Stimulated activated effector memory CD8-positive, alpha-beta T cell treated with anti-CD3 and anti-CD28 coated beads, Interleukin-12 subunit alpha, Interleukin-12 subunit beta, amount 100 ng/mL, for 72 hours (primary cell): ENCODE measurements around the gene TUNAR.
"Not testable (repeated sequence)": the region's sequence is repeated elsewhere in the genome, so short reads cannot be mapped to it uniquely, and the experiment has no call there.

Experiments used
- ATAC-seq: fragments of 150-1000 bp; cut with Tn5 transposase; 2 replicates; pipeline ENCODE4 v1.10.0; 2021
- DNase-seq, 2 donors: peaks; one replicate each; pipeline ENCODE4 v3.0.0; 2021 to 2022; ENCODE audit warnings: low spot score in 2 of 2
- H3K27ac Mint-ChIP-seq: one replicate; pipeline ENCODE4 v1.8.0; 2022; ENCODE audit warnings: mild to moderate bottlenecking, mixed read lengths
- H3K36me3 Mint-ChIP-seq: one replicate; pipeline ENCODE4 v1.8.0; 2022; ENCODE audit warnings: mild to moderate bottlenecking, mixed read lengths
- H3K4me1 Mint-ChIP-seq: one replicate; pipeline ENCODE4 v1.8.0; 2022; ENCODE audit warnings: mixed read lengths
- H3K4me3 Mint-ChIP-seq: one replicate; pipeline ENCODE4 v1.8.0; 2022; ENCODE audit warnings: mild to moderate bottlenecking, mixed read lengths
- H3K9me3 Mint-ChIP-seq: one replicate; pipeline ENCODE4 v1.8.0; 2022; ENCODE audit warnings: mixed read lengths

Gene TUNAR

DNA sequence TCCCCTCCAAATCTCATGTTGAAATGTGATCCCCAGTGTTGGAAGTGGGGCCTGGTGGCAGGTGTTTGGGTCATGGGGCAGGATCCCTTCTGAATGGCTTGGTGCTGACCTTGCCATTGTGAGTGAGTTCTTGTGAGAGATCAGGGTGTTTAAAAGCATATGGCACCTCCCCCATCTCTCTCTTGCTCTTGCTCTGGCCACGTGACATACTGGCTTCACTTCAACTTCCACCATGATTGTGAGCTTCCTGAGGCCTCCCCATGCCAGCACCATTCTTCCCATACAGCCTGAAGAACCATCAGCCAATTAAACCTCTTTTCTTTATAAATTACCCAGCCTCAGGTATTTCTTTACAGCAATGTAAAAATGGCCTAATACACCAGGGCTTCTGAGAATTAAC is 82.7 kb downstream of the TUNAR start:
- no peaks in the 10 kb centered on the region for H3K9me3 Mint-ChIP-seq

GRCh38 chr14:95961481-95961880 is 84.8 kb downstream of the TUNAR start:
- H3K36me3 Mint-ChIP-seq: no peaks in the 10 kb centered on the region
- H3K9me3 Mint-ChIP-seq: no peaks in the 10 kb centered on the region
- H3K4me1 Mint-ChIP-seq: no peaks in the 10 kb centered on the region
- DNase-seq (no peak), ATAC-seq (peak; percentile 54)
- no peak overlapping the region for H3K27ac Mint-ChIP-seq
- H3K4me3 Mint-ChIP-seq: no peak overlapping the region

More for the DNA sequence above, 82.7 kb downstream of the TUNAR start:
- no peaks in the 10 kb centered on the region for H3K4me1 Mint-ChIP-seq
- no peak overlapping the region for H3K4me3 Mint-ChIP-seq
- no peak overlapping the region for H3K27ac Mint-ChIP-seq
- ATAC-seq (no peak), DNase-seq (no peak)
- no peaks in the 10 kb centered on the region for H3K36me3 Mint-ChIP-seq

GRCh38 chr14:95964901-95965300 is 88.3 kb downstream of the TUNAR start:
- no peaks in the 10 kb centered on the region for H3K36me3 Mint-ChIP-seq
- H3K4me3 Mint-ChIP-seq: no peak overlapping the region
- DNase-seq: no peak
- H3K9me3 Mint-ChIP-seq: no peaks in the 10 kb centered on the region
- H3K27ac Mint-ChIP-seq: no peak overlapping the region
- no peaks in the 10 kb centered on the region for H3K4me1 Mint-ChIP-seq
- ATAC-seq: no peak

DNA sequence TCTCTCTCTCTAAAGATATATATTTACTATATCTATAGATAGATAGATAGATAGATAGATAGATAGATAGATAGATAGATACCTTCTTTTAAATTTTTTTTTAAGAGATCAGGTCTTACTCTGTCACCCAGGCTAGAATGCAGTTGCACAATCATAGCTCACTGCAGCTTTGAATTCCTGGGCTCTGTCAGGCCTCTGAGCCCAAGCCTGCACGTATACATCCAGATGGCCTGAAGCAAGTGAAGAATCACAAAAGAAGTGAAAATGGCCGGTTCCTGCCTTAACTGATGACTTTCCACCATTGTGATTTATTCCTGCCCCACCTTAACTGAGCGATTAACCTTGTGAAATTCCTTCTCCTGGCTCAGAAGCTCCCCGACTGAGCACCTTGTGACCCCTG is 91.4 kb downstream of the TUNAR start:
- H3K36me3 Mint-ChIP-seq, H3K4me1 Mint-ChIP-seq, DNase-seq, ATAC-seq, H3K27ac Mint-ChIP-seq, H3K4me3 Mint-ChIP-seq, H3K9me3 Mint-ChIP-seq: not testable (repeated sequence)
